HG03064 (cell line): Measurements from ENCODE around the gene ZNF638.
"Not testable (repeated sequence)": the region's sequence is repeated elsewhere in the genome, so short reads cannot be mapped to it uniquely, and the experiment has no call there.

ENCODE experiments used
- ATAC-seq: cut with Tn5 transposase; IDR thresholded peaks from one replicate; pipeline ENCODE4 v1.9.1; 2021; ENCODE audit warnings: low read depth; ENCODE audit not compliant: unreplicated experiment

ZNF638 gene

GRCh38 chr2:71393216-71393615, 61.6 kb downstream of the ZNF638 start:
- no peak for ATAC-seq

GRCh38 chr2:71395471-71395870, 63.9 kb downstream of the ZNF638 start:
- no peak for ATAC-seq

- no peak for ATAC-seq
Observed at GRCh38 chr2:71402427-71402826, 70.8 kb downstream of the ZNF638 start.

GRCh38 chr2:71409611-71410010, 78.0 kb downstream of the ZNF638 start:
- no peak for ATAC-seq

- no peak for ATAC-seq
Observed at GRCh38 chr2:71410696-71411095, 79.1 kb downstream of the ZNF638 start.

- ATAC-seq: not testable (repeated sequence)
Observed at GRCh38 chr2:71416866-71417265, 85.3 kb downstream of the ZNF638 start.

GRCh38 chr2:71417300-71418202, 86.0 kb downstream of the ZNF638 start:
- ATAC-seq: no peak

- ATAC-seq: no peak
Observed at GRCh38 chr2:71419145-71419544, 87.6 kb downstream of the ZNF638 start.

- ATAC-seq: no peak
Observed at GRCh38 chr2:71419976-71420375, 88.4 kb downstream of the ZNF638 start.

- ATAC-seq: no peak
Observed at GRCh38 chr2:71422786-71423185, 91.2 kb downstream of the ZNF638 start.

- ATAC-seq: no peak
Observed at GRCh38 chr2:71423817-71424420, 92.3 kb downstream of the ZNF638 start.

GRCh38 chr2:71426721-71427120, 95.1 kb downstream of the ZNF638 start:
- no peak for ATAC-seq

GRCh38 chr2:71428472-71429383, 97.1 kb downstream of the ZNF638 start:
- no peak for ATAC-seq

GRCh38 chr2:71445142-71445541, 113.6 kb downstream of the ZNF638 start:
- ATAC-seq: not testable (repeated sequence)

- no peak for ATAC-seq
Observed at GRCh38 chr2:71446505-71446904, 114.9 kb downstream of the ZNF638 start.

- no peak for ATAC-seq
Observed at GRCh38 chr2:71449343-71449742, 117.8 kb downstream of the ZNF638 start.

- no peak for ATAC-seq
Observed at GRCh38 chr2:71451705-71452104, 120.1 kb downstream of the ZNF638 start.

- ATAC-seq: no peak
Observed at GRCh38 chr2:71452565-71452964, 121.0 kb downstream of the ZNF638 start.

- ATAC-seq: no peak
Observed at GRCh38 chr2:71453404-71454220, 122.0 kb downstream of the ZNF638 start, which contains the start of gene DYSF. TSS of gene DYSF (plus strand) at chr2:71453561.
